Esophagus squamous epithelium (tissue), 5 donors: ENCODE results near the gene GRM6. TPM values are rescaled to one million over a fixed set of nuclear protein-coding genes. Genes with fewer than 3 reads are reported as not detected.

Source experiments
- DNase-seq: peaks from one replicate; lab custom pipeline; 2025; lab: John Stamatoyannopoulos, UW
- H3K27ac ChIP-seq, 4 donors: fragments of 200-600 bp; sonication (generic); one replicate each; pipeline ENCODE4 v1.5.1; 2016 to 2019; ENCODE audit warnings: mild to moderate bottlenecking in 1 of 4
- H3K27me3 ChIP-seq, 4 donors: fragments of 200-600 bp; sonication (generic); 1 replicate in 3 of 4; 2 replicates in 1 of 4; pipeline versions ENCODE4 v1.5.1 to v1.6.0; 2017 to 2021; ENCODE audit warnings: antibody characterized with exemption in 1 of 4
- H3K36me3 ChIP-seq, 3 donors: fragments of 200-600 bp; sonication (generic); one replicate each; pipeline ENCODE4 v1.5.1; 2016 to 2019
- H3K4me1 ChIP-seq, 3 donors: fragments of 200-600 bp; sonication (generic); one replicate each; pipeline ENCODE4 v1.5.1; 2017 to 2019
- H3K4me3 ChIP-seq, 4 donors: fragments of 200-600 bp; sonication (generic); 1 replicate in 3 of 4; 2 replicates in 1 of 4; pipeline ENCODE4 v1.5.1; 2016 to 2019; ENCODE audit warnings: mild to moderate bottlenecking in 2 of 4, moderate library complexity in 1 of 4
- H3K9me3 ChIP-seq, 3 donors: fragments of 200-600 bp; sonication (generic); one replicate each; pipeline ENCODE4 v1.5.1; 2016 to 2019
- CTCF ChIP-seq, 6 experiments: fragments of 450-650 bp in 4 of 6; fragments of 200-600 bp in 2 of 6; sonication (generic) in 2 of 6; IDR thresholded peaks; one replicate each; pipeline ENCODE4 v1.5.1; 2016 to 2019; ENCODE audit warnings: antibody characterized with exemption in 6 of 6, mild to moderate bottlenecking in 4 of 6, moderate library complexity in 4 of 6
- POLR2A ChIP-seq, 4 donors: fragments of 450-650 bp; IDR thresholded peaks; one replicate each; pipeline ENCODE4 v1.6.1; 2017; ENCODE audit warnings: antibody characterized with exemption in 4 of 4, mild to moderate bottlenecking in 4 of 4, moderate library complexity in 3 of 4
- WGBS, 2 donors: methylation state at CpG; one replicate each; pipeline ENCODE4 v1.1.5; 2018; 5-methylcytosine and 5-hydroxymethylcytosine counted together
- intact Hi-C: fragments of 100-400 bp; cut with DNase I; formaldehyde crosslinking; loops from one replicate; pipeline ENCODE4 v1.15.0; 2022
- total RNA-seq, 4 donors: library from RNA; depleted of rRNA; stranded (reverse); fragments of >200 nt; gene quantifications; one replicate each; pipeline ENCODE4 v1.1.0, GENCODE V29; 2016
- donor health status: DM: yes; HTN: yes; CAD: no.

The GRM6 gene
- total RNA-seq, 4 donors from 2014 or later = not detected

- Histone ChIP-seq H3K36me3 (no peaks in the 10 kb centered on the region), H3K4me1 (no peaks in the 10 kb centered on the region), H3K4me3 (no peak overlapping the region), H3K27me3 (no peaks in the 10 kb centered on the region), H3K9me3 (peaks cover 0 to 13% (median 0%) of the 10 kb centered on the region in 3 donors), H3K27ac (no peak overlapping the region)
- no peak for TF ChIP-seq CTCF (IDR thresholded peaks at IDR 0.05)
- WGBS, 2 donors = 6 to 24% methylated on average over 1 of the region's 1 CpG
- intact Hi-C loops = no loop called here
- no peak for DNase-seq
Measured at GRCh38 chr5:179008667-179009066, 13.5 kb upstream of the GRM6 start.

- H3K27ac ChIP-seq = no peak overlapping the region
- no peak for TF ChIP-seq CTCF (IDR thresholded peaks at IDR 0.05)
- TF ChIP-seq POLR2A (IDR thresholded peaks at IDR 0.05) = no peak
- H3K4me1 ChIP-seq = no peaks in the 10 kb centered on the region
- intact Hi-C loops = no loop called here
- H3K4me3 ChIP-seq = no peak overlapping the region
- DNase-seq = no peak
- no peaks in the 10 kb centered on the region for H3K36me3 ChIP-seq
- H3K27me3 ChIP-seq = no peaks in the 10 kb centered on the region
- H3K9me3 ChIP-seq = peaks cover 0 to 6% (median 0%) of the 10 kb centered on the region in 3 donors
- WGBS, 2 donors = 84 to 85% methylated on average over 2 of the region's 2 CpGs
Measured at GRCh38 chr5:179006564-179006963, 11.4 kb upstream of the GRM6 start.

- Histone ChIP-seq H3K4me3 (no peak overlapping the region), H3K27me3 (peaks cover 0 to 43% (median 3%) of the 10 kb centered on the region in 4 donors), H3K4me1 (peaks cover 0 to 13% (median 9%) of the 10 kb centered on the region in 3 donors), H3K36me3 (no peaks in the 10 kb centered on the region), H3K27ac (no peak overlapping the region), H3K9me3 (no peaks in the 10 kb centered on the region)
- TF ChIP-seq POLR2A (IDR thresholded peaks at IDR 0.05) = no peak
- no peak for TF ChIP-seq CTCF (IDR thresholded peaks at IDR 0.05)
- 95 to 97% methylated on average over 12 to 13 of the region's 13 CpGs for WGBS, 2 donors
- DNase-seq = no peak
- intact Hi-C loops = no loop called here
Measured at GRCh38 chr5:178998441-178998840, 3.3 kb upstream of the GRM6 start.

- 60 to 64% methylated on average over 6 of the region's 6 CpGs for WGBS, 2 donors
Measured at GRCh38 chr5:178997191-178997590, 2.1 kb upstream of the GRM6 start.

GRCh38 chr5:178996156-178996555, 1.0 kb upstream of the GRM6 start:
- Histone ChIP-seq H3K4me1 (peaks cover 0 to 13% (median 9%) of the 10 kb centered on the region in 3 donors), H3K27ac (no peak overlapping the region), H3K27me3 (peaks cover 0 to 64% (median 3%) of the 10 kb centered on the region in 4 donors), H3K4me3 (no peak overlapping the region), H3K9me3 (peaks cover 0 to 2% (median 0%) of the 10 kb centered on the region in 3 donors), H3K36me3 (no peaks in the 10 kb centered on the region)
- TF ChIP-seq CTCF (IDR thresholded peaks at IDR 0.05) (no peak), POLR2A (IDR thresholded peaks at IDR 0.05) (no peak)
- 55 to 67% methylated on average over 9 to 10 of the region's 11 CpGs for WGBS, 2 donors
- DNase-seq = no peak
- intact Hi-C loops = no loop called here

More at GRCh38 chr5:178997191-178997590, 2.1 kb upstream of the GRM6 start:
- Histone ChIP-seq H3K27ac (no peak overlapping the region), H3K9me3 (no peaks in the 10 kb centered on the region), H3K4me3 (no peak overlapping the region), H3K27me3 (peaks cover 0 to 55% (median 3%) of the 10 kb centered on the region in 4 donors), H3K36me3 (no peaks in the 10 kb centered on the region), H3K4me1 (peaks cover 0 to 13% (median 9%) of the 10 kb centered on the region in 3 donors)
- TF ChIP-seq CTCF (IDR thresholded peaks at IDR 0.05) (no peak), POLR2A (IDR thresholded peaks at IDR 0.05) (no peak)
- no peak for DNase-seq
- intact Hi-C loops = no loop called here
